Stimulated activated CD8-positive, alpha-beta memory T cell treated with anti-CD3 and anti-CD28 coated beads, Interleukin-2, amount 100 ng/mL, for 48 hours (primary cell): ENCODE data around the gene ZNF236.
"Not testable (repeated sequence)": the region's sequence is repeated elsewhere in the genome, so short reads cannot be mapped to it uniquely, and the experiment has no call there.

ENCODE experiments used
- DNase-seq, 2 donors: peaks; one replicate each; pipeline ENCODE4 v3.0.0-alpha.2; 2020; ENCODE audit warnings: low read depth in 2 of 2

Gene ZNF236

GRCh38 chr18:76988031-76988826, 165.9 kb downstream of the ZNF236 start:
- DNase-seq: no peak

DNA sequence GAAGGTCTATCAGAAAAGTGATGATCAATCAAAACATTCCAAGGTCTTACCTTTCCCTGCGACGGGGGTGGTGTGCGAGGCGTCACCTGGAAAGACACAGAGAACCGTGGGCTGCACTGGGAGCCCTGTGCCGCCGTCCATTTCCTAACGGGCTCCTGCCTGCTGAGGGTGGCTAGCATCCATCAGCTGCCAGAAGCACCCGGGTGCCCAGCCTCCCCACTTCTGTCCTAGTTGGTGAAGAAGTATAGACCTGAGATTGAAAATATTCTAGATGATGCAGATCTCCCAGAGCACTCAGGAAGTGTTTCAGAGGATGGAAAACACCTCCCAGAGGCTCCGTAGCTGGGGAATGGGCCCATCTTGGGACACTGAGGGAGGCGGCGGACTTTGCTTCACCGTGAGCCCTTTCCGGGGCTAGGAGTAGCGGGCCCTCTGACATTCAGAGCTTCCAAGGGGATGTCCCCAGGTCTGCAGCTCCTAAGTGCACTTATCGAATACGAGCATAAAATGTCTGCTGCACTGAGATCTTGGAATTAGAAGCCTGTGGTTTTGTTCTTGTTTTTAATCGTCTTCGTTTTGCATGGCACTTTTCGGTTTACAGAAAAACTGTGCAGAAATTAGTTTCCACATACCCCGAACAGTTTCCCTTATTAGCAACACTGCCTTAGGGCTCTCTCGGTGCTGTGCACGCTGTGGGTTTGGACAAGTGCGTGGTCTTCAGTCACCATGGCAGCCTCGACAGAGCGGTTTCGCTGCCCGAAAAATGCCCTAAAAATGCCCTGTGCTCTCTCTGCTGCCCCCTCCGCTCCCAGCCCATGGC, 166.7 kb downstream of the ZNF236 start:
- DNase-seq: no peak

DNA sequence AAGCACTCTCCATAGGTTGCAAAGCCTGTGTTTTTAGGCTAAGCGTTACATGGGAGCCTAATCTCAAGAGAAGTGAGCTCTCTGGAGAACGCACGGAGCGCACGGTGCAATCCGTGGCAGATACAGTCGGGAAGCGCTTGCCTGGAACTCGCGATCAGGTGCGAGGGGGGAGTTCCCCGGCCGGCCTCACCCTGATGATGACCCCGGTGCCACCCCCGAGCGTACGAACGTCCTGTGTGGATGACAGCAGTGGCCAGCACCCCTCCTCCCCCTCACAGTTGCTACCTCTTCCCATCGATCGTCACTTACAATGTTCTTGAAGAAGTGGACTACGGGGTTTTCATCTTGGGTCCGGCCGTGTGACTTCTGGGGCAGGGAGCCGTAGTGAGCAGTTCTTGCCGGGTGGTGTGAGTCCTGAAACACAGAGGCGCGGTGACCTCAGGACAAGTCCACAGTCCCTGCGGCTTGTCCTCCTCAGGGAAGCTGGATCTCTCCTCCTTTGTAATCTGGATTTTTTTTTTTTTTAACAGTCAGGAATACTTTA, 167.4 kb downstream of the ZNF236 start:
- no peak for DNase-seq

DNA sequence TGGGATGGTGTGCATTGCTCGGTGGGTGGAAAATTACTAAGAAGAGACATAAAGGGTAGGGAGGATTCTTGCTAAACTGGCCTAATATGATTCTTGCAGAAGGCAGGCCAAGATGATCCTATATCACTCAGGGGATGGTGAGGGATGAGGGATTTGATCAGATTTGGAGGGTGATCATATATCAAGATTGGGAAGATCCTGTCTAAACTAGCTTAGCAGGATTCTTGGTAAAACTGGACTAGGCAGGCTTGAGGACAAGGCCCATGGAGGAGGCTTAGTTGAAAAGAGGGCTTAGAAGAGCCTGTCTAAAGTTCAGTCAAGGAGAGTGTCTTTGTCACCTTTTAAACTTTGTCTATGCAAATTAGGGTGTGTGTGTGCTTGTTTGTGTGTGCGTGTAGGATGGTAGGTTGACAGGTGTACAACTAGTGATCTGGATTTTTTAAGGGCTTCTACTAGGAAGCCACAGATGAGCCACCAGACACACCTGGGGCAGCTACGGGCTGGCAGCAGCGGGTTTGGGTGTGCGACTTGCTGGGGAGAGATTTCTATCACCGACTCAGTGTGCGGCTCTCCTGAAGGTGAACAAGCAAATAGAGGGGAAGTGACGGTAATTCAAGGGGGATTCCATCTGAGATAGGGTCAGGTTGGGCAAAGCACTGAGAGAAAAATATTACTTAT, 168.1 kb downstream of the ZNF236 start:
- DNase-seq: not testable (repeated sequence)

- no peak for DNase-seq
Observed at GRCh38 chr18:76991021-76991688, 168.8 kb downstream of the ZNF236 start.

GRCh38 chr18:76992226-76993084, 170.1 kb downstream of the ZNF236 start:
- DNase-seq: no peak

DNA sequence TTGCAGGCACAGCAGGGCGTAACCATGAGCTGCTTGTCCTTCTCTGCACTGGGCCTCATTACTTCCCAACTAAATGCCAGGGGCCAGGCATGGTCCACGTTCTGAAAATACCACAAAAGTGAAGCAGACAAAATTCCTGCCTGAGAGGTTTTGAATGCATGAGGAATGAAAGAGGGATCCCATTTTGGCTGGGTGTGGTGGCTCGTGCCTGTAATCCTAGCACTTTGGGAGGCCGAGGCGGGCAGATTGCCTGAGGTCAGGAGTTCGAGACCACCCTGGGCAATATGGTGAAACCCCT, 170.7 kb downstream of the ZNF236 start:
- DNase-seq: no peak

GRCh38 chr18:76993573-76993972, 171.2 kb downstream of the ZNF236 start:
- no peak for DNase-seq

- DNase-seq: no peak
Observed at GRCh38 chr18:76994086-76994654, 171.8 kb downstream of the ZNF236 start.

DNA sequence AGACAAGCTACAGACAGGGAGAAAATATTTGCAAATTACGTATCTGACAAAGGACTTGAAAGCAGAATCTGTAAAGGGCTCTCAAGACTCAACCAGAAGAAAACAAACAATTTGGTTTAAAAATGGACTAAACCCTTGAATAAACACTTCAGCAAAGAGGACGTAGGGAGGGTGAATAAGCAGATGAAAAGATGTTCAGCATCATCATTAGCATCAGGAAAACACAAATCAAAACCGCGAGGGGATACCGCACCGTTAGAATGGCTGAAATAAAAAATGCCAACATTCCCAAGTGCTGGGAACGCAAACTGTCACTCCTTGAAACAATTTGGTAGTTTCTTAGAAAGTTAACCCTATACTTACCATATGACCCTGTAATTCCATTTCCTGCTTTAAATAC, 173.5 kb downstream of the ZNF236 start:
- no peak for DNase-seq

DNA sequence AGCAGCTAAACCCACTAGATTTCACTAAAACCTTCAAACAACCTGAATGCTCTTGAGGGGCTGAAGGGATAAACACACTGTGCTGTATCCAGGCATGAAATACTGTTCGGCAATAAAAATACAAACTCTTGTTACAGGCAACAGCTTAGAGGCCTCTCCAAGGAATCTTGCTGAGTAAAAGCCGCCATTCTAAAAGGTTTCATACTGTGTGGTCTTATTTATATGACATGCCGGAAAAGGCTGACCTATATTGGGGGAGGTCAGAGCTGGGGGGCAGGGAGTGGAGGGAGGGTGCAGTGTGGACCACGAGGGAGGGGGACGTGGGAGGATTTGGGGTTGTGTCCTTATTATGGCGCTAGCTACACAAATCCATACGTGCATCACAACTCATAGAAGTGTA, 174.1 kb downstream of the ZNF236 start:
- no peak for DNase-seq

DNA sequence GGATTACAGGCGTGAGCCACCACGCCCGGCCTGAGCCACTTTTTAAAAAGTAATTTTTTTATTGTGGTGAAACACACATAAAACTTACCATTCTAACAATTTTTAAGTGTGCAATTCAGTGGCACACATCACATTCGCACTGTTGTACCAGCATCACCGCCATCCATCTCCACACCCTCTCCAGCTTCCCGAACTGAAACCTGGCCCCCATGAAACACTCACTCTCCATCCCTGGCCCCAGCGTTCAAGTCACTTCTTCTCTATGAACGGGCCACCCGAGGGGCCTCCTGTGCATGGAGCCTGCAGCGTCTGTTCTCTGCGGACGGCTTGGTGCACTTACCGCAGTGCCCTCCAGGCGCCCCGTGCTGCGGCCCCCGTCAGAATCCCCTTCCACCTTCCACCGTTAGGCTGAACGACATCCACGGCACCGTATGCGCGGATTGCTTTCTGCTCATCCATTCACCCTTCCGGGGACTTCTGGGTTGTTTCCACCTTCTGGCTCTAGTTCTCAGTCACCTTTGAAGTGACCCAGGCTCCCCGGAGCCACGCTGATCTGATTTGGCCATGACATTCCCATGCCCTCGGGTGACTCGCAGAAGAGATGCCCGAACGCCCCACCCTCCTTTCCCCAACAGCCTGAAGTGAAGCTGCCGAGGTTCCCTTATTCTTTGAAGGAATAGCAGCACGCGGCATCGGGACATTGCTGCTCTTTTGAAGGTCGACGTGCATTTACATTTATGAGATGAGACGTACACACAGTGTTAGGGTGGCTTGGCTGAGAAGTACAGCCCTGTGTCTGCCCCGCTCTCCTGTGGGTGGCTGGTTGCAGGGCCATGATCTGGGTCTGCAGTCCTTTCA, 175.8 kb downstream of the ZNF236 start:
- no peak for DNase-seq

- no peak for DNase-seq
Observed at GRCh38 chr18:76999077-76999476, 176.7 kb downstream of the ZNF236 start.

DNA sequence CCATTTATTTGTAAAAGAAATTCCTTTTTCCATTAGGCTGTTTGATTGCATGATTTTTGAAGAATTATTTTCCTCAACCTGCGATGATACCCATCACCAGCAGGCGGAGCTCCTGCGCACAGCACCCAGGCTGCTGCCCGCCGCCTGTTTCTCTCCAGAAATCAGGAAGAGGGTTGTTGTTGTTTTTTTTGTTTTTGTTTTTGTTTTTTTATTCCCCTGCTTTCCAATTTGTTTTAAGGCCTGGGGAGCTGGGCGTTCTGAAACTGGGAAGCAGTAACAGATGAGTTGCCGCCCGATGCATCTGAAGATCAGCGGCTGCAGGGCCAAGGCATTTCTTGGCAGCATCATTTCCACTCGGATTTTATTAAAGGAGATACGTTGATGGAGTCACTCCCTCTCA, 178.2 kb downstream of the ZNF236 start:
- peak; percentile 14 for DNase-seq

GRCh38 chr18:77001041-77001440, 178.7 kb downstream of the ZNF236 start:
- DNase-seq: no peak

GRCh38 chr18:77001979-77002378, 179.6 kb downstream of the ZNF236 start:
- no peak for DNase-seq

DNA sequence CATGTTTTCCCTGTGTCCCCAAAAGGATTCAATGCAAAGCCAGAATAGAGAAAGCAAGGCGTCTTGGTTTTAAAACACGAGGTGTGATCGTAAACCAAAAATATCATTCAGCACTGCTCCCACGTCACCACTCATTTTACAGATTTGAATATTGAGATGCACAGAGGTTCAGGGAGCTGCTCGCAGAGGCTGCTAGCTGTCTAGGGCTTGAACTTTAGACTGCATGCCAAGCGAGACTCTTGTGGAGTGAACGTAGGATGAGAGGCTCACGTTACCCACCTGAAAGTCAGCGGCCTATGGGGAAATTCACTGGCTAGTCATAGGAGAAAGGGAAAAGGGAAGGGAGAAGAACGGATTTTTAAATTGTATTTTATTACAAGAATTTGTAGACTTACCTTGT, 180.1 kb downstream of the ZNF236 start:
- no peak for DNase-seq

DNA sequence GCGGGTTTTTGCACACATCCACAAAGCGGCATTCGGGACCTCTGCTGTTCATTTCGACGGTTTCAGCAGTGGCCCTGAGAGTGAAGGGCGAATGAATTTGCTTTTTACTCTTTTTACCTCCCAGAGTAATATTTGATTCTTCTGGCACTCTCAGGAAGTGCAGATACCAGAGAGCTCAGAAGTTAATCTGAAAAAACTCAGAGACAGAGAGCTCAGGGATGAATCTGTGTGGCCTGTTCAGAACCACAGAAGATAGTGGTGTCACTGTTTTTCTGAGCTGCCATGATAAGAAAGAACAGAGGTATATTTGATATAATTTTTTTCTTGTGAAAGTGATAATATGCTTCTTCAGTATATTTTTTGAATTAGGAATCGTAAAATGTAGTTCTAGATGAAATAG, 181.0 kb downstream of the ZNF236 start:
- no peak for DNase-seq

DNA sequence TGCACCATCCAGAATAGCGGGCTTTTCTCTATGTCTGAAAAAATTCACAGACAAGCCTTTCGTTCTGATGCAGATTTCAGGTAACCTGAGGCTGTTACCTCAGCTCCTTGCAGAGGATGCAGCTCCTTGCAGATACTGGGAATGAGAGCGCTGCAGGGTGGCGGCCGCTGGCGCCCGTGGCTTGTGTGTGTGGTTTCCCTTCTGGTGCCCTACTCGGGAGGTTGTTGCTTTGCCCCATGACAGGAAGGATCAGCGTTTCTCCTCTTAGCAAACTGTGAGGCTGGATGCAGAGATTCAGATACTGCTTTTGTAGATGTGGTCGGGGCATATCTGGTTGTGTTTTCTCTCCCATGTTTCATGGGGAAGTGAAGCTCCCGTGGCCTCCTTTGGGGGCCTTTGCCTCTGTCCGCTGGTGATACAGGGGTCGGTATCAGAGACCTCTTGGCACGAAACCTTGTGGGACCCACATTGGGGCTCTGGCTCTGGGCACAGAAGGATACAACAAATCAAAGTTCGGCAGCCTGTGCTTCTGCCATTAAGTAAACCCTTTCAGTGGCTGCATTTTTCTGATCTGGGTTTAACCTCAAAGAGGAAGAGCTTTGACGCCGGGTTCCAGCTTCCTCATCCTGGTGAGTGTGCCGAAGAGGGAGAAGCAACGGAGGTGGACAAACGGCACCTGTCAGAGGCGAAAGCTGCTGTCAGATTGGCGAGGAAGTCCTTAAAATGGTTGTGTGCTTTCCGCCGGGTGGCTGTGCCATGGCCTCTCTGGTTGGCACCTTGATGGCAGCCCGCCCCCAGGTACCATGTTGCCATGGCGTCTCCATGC, 182.4 kb downstream of the ZNF236 start:
- no peak for DNase-seq
